Inflammatory macrophage (primary cell): Measurements from ENCODE around the gene KRTAP10-5.
"Not testable (repeated sequence)": the region's sequence is repeated elsewhere in the genome, so short reads cannot be mapped to it uniquely, and the experiment has no call there.

ENCODE experiments used
- DNase-seq, 2 donors: peaks; one replicate each; pipeline ENCODE4 v3.0.0-alpha.2; 2020 to 2022

KRTAP10-5 gene

DNA sequence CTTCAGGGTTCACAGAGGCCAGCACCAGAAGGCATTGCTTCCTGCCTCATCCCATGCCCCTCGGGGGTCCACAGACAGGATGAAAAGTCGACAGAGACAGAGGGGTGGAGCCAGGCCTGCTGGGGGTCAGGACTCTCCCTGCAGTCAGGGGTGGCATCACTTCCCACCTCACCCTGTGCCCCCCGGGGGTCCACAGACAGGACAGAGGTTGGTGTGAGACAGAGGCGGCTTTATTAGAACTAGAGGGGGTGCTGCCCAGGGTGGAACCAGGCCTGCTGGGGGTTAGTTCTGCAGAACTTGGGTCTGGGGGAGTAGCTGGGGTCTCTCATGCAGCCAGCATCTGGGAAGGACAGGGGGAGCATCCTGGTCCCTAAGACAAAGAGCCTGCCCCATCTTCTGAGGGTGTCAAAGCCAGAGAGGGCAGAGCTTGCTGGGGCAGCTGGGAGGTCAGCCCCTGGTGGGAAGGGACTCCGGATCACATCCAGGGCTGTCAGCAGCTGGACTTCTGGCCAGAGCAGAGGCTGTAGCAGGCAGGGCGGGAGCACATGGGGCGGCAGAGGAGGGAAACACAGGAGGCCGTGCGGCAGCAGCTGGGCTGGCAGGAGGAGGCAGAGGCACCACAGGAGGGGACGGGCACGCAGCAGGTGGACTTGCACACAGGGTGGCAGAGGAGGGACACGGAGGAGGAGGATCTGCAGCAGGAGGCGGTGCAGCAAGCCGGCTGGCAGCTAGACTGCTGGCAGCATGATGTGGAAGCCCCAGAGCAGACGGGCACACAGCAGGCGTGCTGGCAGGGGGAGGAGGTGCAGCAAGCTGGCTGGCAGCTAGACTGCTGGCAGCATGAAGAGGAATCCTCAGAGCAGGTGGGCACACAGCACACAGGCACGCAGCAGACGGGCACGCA is 10.7 kb upstream of the KRTAP10-5 start:
- not testable (repeated sequence) for DNase-seq

DNA sequence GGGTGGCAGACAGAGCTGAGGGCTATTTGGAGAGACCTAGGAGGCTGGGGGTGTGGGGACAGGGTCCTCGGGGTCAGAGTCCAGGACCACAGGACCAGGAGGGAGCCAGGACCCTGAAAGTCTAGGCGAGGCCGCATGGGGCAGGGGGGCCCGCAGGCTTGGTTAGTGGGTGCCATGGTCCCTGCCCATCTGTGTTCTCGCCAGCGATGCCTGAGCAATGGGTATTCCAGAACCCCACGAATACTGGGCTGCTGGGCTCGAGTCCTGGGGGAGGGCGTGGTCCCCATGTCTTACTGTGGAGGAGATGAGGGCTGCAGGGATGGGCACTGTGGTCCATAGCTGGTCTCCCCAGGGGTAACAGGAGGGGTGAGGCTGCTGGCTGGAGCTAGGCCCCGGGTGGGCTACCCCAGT is 9.9 kb upstream of the KRTAP10-5 start:
- no peak for DNase-seq

DNA sequence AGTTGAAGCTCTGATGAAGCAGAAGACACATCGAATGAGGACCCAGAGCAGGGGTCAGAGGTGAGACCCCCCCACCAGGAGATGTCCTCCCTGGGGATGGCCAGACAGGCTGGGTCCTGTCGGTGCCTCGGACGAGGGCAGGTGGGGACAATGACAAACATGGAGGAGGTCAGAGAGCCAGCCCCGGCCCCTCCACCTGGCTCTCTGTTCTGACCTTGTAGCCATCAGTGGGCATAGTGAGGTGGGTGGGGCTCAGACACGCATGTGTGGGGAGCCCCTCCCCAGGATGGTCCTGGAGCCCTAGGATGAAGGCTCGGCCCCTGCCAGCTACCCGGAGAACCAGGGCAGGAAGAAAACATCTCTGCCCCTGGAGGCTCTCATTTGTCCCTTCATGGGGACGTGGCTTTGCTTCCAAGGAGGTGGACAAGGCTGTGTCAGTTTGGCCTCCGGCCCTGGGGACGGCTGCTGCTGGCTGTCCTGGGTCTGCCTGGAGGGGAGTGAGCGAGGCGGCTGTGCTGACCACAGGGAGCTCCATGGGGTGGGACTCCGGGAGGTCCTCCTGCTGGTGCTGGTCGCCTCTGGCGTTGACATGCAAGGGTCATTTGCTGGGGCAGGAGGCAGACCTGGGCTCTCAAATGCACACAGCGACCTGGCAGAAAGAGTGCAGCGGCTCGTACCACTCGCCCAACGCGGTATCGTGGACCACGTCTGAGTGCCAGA is 9.3 kb upstream of the KRTAP10-5 start:
- DNase-seq, result no peak

DNA sequence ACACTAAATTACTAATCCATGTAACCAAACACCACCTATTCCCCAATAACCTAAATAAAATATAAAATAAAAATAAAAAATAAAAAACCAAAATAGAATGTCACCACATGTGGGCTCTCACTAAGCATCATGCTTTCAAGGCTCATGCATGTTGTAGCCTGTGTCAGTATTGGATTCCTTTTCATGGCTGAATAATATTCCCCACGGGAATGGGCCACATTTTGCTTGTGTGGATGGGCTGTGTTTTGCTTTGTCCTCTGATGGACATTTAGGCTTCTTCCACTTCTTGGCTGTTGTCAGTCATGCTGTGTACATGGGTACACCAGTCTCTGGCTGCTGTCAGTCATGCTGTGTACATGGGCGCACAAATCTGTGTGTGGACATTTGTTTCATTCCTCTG is 8.7 kb upstream of the KRTAP10-5 start:
- DNase-seq, result no peak

DNA sequence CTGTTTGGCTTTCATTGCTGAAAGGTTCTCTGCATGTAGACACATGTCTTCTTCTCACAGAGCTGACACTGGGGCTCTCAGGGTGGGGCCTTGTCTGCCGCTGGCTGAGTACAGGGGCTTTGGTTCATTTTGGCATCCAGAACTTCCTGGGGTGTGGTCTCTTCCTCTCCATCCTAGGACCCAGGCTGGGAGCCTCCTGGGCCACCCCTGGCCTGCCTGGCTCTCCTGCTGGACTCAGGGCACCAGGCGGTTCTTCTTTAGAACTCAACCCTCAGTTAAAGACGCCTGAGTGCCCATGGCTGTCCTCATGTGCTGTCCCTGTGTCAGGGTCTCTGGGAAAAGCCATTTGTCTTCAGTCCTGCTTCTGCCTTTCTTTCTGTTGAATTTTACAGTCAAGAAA is 5.5 kb upstream of the KRTAP10-5 start:
- no peak for DNase-seq

DNA sequence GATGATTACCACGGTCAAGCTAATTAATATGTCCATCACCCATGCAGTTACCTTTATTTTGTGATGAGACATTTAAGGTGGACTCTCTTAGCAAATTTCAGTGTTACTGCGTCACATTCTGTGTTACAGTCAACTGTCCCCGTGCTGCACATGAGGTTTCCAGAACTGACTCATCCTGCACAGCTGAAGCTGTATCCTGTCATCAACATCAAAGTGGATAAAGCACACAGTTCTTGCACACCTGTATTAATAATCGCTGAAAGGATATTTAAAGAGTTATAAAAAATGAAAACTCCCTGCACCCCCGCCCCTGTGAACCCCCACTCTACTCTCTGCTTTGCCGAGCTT is 3.4 kb upstream of the KRTAP10-5 start:
- DNase-seq, result no peak

DNA sequence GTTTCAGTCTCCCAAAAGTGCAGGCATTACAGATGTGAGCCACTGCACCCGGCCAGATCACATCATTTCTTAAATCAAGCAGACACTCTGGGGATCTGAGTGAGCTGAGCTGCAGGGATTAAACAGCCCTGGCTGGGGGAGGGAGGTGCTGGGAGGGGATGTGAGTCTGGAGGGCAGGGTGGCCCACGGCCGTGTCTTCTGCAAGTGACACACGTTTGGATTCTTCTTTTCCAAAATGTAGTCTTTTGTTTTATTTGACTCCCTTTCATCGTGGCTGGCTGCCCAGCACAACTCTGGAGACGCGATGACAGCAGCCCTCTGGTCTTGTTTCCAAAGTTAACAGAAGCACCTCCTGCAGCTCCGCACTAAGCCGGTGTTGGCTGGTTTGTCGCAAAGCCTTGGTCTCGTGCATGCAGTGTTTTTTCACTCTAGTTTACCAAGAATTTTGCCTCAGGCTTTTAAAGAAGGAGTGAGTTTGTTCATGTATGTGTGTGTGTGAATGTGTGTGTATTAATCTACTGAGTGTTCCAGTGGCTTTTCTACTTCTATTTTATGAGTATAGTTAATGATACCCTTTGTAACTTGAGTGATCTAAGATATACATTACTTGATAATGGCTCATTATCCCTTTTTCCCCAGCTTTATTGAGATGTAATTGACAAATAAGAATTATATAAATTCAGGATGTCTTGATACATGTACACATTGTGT is 2.8 kb upstream of the KRTAP10-5 start:
- no peak for DNase-seq

DNA sequence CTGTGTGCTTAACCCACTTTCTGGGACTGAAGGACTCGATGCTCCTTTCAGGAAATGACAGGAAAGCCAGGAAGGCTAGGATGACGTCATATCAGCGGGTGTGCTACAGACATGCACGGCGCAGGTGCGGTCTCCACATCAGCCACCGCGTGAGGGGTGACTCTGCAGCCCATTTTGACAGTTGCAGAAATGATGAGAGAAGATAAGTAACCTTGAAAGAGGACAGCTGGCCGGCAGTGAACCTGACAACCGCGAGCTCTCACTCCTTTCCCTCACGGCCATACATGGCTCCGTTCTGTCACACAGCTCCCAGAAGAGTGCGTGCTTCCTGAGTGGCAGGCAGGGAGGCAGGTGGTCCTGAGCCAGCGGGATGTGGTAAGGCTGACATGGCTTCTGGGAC is 1.7 kb upstream of the KRTAP10-5 start:
- DNase-seq, result no peak

DNA sequence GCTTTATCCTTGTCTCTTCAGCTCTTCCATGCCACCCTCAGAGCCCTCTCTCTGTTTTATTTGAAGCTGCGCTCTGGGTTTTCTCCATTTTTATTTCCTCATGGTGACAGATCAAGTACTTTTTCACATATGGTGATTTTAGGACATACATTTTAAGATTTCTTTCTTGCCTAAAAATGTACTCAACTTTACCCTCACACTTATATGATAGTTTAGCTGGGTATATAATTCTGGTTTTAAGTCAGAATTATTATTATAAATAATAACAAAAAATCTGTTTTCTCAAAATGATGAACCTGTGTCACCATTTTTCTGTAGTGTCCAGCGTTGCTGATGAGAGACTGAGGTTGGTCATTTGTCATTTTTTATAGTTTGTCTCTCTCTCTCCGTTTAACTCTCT is 754 bp upstream of the KRTAP10-5 start:
- no peak for DNase-seq

DNA sequence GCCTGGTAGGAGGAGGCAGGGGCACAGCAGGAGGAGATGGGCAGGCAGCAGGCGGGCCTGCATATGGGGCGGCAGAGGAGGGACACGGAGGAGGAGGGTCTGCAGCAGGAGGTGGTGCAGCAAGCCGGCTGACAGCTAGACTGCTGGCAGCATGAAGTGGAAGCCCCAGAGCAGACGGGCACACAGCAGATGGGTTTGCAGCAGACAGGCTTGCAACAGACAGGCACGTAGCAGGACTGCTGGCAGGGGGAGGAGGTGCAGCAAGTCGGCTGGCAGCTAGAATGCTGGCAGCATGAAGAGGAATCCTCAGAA is 615 bp downstream of the KRTAP10-5 start:
- DNase-seq, result no peak

DNA sequence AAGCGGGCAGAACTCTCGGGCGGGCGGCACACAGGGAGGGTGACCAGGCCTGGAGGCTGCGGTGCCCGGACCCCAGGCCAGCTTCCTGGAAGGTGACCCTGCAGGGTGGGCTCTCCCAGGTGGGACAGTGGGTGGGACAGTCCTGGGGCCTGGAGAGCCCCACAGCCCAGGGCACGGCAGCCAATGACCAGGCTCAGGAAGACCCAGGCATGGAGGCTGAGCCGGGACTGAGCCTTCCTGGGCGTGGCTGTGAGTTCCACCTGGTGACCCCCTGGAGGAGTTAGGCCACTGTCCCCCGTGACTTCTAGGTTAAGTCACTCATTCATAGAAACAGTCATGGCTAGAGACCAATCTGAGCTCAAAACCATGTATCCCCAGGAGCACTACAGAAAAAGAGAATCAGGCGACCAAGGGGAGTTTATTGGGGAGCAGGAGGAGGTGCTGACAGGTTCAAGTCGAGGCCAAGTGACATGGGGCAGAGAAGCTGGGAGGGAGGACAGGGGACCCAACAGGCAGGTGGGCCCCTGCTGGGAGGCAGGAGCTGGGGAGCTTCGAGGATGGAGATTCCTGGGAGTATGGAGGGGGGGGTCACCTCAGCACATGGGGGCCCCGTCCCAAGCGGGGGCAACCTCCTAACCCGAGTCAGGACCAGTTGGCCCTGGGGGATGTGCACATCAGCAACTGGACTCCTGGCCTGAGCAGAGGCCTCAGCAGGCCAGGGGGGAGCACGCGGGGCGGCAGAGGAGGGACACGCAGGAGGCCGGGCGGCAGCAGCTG is 1.2 kb downstream of the KRTAP10-5 start:
- DNase-seq, result no peak

DNA sequence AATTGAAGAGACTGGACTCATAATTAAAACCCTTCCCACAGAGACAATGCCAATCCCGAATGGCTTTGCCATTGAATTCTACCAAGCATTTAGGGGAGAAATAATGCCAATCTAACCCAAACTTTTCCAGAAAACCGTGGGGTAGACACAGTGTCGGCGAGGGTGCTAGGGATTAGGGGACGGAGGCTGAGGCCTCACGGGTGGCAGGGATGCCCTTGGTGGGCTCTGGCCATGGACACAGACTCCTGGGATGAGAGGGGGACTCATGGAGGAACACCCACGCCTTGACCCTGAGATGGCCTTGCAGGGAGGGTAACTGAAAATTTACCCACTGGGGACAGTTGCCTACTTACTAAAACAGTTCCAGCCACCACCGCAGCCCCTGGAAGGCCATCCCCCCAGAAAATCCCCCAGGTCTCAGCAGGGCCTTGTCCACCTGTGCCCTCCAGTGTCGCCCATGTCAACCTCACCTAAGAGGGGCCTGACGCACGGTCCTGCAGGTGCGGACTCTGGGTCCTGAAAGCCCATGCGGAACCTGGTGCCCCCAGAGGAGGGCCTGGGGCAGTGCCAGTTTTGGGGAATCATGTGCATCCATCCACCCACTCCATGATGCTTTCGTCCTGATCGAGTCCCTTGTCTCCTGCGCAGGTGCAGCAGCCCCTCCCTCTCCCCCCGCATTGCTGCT is 1.9 kb downstream of the KRTAP10-5 start:
- no peak for DNase-seq

DNA sequence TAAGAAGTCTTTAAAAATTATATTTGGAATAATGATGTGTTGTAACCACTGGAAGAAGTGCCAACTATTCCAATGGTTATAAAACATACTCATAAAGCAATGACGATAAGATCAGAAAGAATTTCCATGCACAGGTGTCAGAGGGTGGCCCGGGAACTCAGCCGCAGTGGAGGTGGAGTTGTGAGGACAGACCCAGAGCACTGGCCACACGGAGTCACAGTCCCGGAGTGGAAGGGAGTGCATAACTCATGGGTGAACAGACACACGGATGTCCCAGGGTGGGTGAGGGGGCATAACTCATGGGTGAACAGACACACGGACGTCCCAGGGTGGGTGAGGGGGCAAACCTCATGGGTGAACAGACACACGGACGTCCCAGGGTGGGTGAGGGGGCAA is 4.4 kb downstream of the KRTAP10-5 start:
- DNase-seq, result no peak

DNA sequence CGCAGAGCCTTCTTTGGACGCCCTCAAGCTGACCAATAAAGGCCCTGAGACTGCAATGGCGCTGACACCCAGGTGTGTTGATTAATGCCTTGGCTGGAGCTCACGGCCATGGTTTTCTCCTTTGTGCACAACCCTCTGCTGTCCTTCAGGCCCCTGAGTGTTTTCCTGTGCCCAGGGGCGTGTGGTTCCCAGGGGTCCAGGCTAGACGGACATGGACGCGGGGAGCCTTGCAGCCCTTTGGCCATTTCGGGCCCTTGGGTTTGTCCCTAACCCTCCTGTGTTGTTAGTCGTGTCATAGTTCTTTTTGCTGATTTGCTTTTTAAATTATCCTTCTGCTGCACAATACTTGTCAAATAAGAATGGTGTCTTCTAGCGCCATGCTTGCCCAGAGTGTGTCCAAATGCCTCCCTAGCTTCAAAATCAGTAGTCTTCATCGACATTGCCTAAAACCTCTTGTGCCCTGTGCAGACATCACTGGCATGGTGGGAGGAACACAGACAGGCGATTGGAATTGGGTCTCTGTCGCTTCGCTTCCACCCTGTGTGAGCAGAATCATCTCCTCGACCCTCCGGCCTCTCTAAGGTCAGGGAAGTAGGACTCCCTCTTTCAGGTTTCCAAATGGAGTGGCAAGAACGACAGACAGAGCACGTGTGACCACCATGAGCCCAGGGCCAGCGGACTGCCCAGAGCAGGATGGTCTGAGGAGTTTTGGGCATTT is 4.9 kb downstream of the KRTAP10-5 start:
- DNase-seq, result no peak

DNA sequence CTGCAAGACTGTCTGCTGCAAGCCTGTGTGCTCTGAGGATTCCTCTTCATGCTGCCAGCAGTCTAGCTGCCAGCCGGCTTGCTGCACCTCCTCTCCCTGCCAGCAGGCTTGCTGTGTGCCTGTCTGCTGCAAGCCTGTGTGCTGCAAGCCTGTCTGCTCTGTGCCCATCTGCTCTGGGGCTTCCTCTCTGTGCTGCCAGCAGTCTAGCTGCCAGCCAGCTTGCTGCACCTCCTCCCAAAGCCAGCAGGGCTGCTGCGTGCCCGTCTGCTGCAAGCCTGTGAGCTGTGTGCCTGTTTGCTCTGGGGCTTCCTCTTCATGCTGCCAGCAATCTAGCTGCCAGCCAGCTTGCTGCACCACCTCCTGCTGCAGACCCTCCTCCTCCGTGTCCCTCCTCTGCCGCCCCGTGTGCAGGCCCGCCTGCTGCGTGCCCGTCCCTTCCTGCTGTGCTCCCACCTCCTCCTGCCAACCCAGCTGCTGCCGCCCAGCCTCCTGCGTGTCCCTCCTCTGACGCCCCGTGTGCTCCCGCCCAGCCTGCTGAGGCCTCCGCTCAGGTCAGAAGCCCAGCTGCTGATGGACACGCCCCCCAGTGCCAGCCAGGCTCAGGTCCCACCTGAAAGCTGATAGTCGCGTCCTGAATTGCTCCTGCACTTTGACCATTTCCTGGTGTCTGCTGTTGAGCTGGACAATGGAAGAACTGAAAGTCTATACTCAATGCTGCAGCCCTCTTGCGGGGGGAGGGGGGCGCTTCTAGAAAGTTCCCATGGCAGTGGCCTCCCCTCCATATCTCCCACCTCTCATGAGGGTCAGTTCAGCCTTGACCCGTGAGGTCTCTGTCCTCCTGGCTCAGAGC is 5.7 kb downstream of the KRTAP10-5 start:
- no peak for DNase-seq

DNA sequence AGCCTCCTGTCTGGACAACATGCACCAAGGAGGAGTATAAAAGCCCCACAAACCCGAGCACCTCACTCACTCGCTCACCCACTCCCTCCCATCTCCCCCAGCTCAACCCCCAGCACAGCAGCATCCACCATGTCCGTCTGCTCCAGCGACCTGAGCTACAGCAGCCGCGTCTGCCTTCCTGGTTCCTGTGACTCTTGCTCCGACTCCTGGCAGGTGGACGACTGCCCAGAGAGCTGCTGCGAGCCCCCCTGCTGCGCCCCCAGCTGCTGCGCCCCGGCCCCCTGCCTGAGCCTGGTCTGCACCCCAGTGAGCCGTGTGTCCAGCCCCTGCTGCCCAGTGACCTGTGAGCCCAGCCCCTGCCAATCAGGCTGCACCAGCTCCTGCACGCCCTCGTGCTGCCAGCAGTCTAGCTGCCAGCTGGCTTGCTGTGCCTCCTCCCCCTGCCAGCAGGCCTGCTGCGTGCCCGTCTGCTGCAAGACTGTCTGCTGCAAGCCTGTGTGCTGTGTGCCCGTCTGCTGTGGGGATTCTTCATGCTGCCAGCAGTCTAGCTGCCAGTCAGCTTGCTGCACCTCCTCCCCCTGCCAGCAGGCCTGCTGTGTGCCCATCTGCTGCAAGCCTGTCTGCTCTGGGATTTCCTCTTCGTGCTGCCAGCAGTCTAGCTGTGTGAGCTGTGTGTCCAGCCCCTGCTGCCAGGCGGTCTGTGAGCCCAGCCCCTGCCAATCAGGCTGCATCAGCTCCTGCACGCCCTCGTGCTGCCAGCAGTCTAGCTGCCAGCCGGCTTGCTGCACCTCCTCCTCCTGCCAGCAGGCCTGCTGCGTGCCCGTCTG is 6.6 kb downstream of the KRTAP10-5 start, which contains the start of gene KRTAP10-4:
KRTAP10-4 (plus strand) TSS at position 100 of the 827 bp plus-strand sequence; CDS start at position 130, 30 bp downstream.
- DNase-seq, result not testable (repeated sequence)

DNA sequence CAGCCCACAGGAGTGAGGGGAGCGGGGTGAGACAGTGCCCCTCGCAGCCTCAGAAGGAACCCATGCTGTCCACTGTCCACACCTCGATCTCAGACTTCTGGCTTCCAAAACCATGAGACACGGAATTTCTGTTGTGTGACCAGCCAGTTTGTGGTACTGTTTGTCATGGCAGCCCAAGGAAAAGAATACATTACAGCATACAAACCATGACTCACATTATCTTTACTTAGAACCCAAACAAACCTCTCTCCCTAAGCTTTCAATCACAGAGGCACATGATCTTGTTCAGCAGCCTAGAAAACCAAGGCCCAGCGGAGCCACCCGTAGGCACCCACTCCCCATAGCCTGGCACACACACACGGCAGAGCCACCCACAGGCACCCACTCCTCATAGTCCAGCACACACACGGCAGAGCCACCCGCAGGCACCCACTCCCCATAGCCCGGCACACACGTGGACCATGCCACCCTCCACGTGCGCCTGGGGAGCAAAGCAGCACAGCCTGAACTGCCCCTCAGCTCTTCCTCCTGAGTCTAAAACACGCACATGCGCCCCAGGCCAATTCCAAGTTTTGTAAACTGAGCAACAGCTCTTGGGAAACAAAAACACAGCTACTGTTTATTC is 7.3 kb downstream of the KRTAP10-5 start:
- DNase-seq, result no peak

DNA sequence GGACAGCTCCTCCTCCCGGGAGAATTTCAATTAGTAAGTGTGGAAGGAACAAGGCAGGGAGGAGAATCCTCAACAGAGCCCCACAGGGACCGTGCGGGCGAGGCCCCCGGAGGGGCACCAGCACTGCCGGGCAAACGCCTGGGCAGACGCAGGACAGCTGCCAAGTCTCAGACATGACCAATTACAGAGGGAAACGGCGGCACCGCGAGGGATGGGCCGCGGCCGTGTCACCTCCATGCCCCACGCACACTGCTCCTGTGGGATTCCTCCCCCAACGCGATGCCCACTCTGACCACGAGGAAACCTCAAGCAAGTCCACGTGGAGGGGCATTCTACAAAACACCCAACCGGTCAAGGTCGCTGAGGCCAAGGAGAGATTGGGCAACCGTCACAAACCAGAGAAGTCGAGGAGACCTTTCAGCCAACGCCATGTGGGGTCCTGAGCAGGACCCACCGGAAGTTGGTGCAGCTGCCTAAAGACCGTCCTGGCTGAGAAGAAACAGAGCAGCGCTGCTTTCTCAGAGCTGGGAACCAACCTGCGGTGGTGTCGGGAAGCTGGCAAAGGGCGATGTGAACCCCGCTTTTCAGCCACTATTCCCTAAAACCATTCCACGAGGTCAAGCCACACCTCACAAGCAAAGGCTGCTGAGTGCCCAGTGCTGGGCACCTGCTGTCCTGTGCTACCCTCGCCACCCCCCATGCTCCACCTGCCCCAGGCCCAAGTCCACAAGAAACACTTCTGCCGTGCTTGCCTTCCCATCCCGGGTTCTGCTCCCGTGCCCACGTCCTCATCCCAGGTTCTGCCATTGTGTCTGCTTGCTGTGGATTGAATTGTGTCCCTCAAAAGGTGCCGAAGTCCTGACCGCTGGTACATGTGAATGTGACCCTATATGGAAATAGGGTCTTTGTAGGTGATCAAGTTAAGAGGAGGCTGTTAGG is 8.3 kb downstream of the KRTAP10-5 start:
- no peak for DNase-seq
